HUES6 (cell line): Measurements from ENCODE around the gene PIP4K2C.
A peak's percentile ranks its signal among the peaks of the same experiment; 100 is the strongest.
"Not testable (repeated sequence)": the region's sequence is repeated elsewhere in the genome, so short reads cannot be mapped to it uniquely, and the experiment has no call there.

ENCODE experiments used
- H3K27ac ChIP-seq: 2 replicates; pipeline ENCODE4 v1.7.0; 2013; ENCODE audit warnings: low read depth, mild to moderate bottlenecking, low read length, inconsistent platforms
- H3K27me3 ChIP-seq: 2 replicates; pipeline ENCODE4 v1.6.1; 2013; ENCODE audit warnings: low read length; ENCODE audit not compliant: control insufficient read depth, insufficient read depth
- H3K36me3 ChIP-seq: 2 replicates; pipeline ENCODE4 v1.6.1; 2013; ENCODE audit warnings: low read length; ENCODE audit not compliant: control insufficient read depth, insufficient read depth
- H3K4me1 ChIP-seq: 2 replicates; pipeline ENCODE4 v1.6.1; 2013; ENCODE audit warnings: low read length; ENCODE audit not compliant: control insufficient read depth, insufficient read depth
- H3K4me3 ChIP-seq: 2 replicates; pipeline ENCODE4 v1.5.1; 2013; ENCODE audit warnings: low read depth, low read length
- H3K9ac ChIP-seq: one replicate; pipeline ENCODE4 v1.6.1; 2013; ENCODE audit warnings: mild to moderate bottlenecking, low read length
- H3K9me3 ChIP-seq: 2 replicates; pipeline ENCODE4 v1.6.1; 2013; ENCODE audit warnings: low read depth, low read length; ENCODE audit not compliant: control insufficient read depth, insufficient read depth

The PIP4K2C gene

DNA sequence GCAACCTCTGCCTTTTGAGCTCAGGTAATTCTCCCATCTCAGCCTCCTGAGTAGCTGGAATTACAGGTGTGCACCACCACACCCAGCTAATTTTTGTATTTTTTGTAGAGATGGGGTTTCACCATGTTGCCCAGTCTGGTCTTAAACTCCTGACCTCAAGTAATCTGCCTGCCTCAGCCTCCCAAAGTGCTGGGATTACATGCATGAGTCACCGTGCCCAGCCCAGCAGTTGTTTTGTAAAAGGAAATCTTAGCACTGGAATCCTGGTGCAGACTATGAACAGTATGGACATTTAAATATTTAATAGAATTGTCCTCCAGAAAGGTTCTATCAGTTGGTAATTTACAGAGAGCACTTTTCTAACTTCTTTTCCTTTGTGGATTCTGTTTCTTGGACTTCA, 29.9 kb upstream of the PIP4K2C start:
- H3K27me3 ChIP-seq, H3K9me3 ChIP-seq, H3K27ac ChIP-seq, H3K9ac ChIP-seq, H3K4me1 ChIP-seq, H3K4me3 ChIP-seq, H3K36me3 ChIP-seq: not testable (repeated sequence)

DNA sequence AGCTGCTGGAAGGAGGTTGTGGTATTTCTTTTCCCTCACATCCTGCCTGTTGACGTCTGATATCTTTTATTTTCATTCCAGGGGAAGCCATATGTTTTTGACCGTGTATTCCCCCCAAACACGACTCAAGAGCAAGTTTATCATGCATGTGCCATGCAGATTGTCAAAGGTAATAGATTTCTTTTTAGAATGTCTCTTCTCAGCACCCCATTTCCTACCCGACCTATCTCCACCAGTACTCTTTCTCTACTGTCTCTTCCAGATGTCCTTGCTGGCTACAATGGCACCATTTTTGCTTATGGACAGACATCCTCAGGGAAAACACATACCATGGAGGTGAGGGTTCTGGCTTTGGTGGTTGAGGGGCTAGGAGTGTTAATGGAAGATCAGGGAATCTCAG, 27.6 kb upstream of the PIP4K2C start:
- Histone ChIP-seq H3K9me3 (no peaks in the 10 kb centered on the region), H3K9ac (no peak overlapping the region), H3K27ac (no peak overlapping the region), H3K36me3 (peaks cover 7% of the 10 kb centered on the region; the same call in 1 of the 2 replicates), H3K4me3 (no peak overlapping the region), H3K4me1 (no peaks in the 10 kb centered on the region), H3K27me3 (no peaks in the 10 kb centered on the region)

DNA sequence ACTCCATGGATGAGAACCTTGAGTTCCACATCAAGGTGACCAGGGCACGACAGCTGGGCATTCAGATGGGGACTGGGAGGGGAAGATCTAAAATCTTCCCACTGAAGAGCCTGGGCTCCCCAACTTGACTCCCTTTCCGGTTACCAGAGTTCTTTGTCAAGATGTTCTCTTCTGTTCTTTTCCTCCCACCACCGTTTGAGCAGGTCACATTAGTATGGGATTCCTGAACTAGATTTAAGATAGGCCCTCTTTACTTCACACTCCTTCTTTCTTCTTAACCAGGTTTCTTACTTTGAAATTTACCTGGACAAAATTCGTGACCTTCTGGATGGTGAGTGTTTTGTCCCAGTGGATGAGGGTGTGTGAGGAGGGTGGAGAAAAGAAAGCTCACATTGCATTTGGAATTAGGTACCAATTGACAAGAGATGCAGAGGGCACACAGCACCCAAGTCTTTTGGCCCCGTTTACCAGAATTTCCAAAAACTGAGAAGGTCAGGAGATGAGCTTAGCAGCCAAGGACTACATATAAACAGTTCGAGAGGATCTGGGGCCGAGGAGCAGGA, 26.7 kb upstream of the PIP4K2C start:
- no peak overlapping the region for H3K27ac ChIP-seq
- no peaks in the 10 kb centered on the region for H3K27me3 ChIP-seq
- no peak overlapping the region for H3K4me3 ChIP-seq
- no peaks in the 10 kb centered on the region for H3K9me3 ChIP-seq
- no peaks in the 10 kb centered on the region for H3K4me1 ChIP-seq
- peaks cover 14% of the 10 kb centered on the region for H3K36me3 ChIP-seq
- no peak overlapping the region for H3K9ac ChIP-seq

DNA sequence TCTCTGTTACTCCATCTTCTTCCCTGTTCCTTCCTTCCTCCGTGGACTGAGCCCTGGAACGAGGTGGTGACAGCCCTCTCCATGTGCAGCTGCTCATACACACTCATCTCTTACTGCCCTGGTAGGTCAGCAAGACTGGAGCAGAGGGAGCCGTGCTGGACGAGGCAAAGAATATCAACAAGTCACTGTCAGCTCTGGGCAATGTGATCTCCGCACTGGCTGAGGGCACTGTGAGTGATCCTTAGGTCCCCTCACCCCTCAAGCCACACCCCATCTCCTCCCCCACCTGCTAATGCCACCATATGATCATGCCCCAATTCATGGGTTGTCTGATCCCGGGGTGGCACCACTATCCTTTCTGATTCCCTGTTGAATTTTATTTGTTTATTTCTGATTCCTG, 22.2 kb upstream of the PIP4K2C start:
- Histone ChIP-seq H3K9ac (no peak overlapping the region), H3K9me3 (no peaks in the 10 kb centered on the region), H3K27me3 (no peaks in the 10 kb centered on the region), H3K4me3 (no peak overlapping the region), H3K4me1 (no peaks in the 10 kb centered on the region), H3K27ac (no peak overlapping the region), H3K36me3 (peaks cover 35% of the 10 kb centered on the region)

DNA sequence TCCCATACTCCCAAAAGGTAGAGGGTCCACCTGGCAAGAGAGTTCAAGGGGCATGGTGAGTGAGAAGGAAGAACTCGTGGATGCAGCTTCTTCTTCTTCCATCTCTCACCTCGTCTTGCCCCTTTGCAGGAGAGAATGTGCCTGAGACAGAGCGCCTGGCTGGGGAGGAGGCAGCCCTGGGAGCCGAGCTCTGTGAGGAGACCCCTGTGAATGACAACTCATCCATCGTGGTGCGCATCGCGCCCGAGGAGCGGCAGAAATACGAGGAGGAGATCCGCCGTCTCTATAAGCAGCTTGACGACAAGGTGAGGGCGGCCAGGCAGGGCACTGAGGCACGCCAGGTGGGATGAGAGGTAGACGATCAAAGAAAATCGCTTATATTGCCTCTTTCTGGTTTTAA, 21.1 kb upstream of the PIP4K2C start:
- Histone ChIP-seq H3K4me1 (no peaks in the 10 kb centered on the region), H3K9ac (peak overlapping the region; percentile 2), H3K36me3 (peaks cover 35% of the 10 kb centered on the region), H3K27me3 (no peaks in the 10 kb centered on the region), H3K9me3 (no peaks in the 10 kb centered on the region), H3K4me3 (no peak overlapping the region), H3K27ac (no peak overlapping the region)

DNA sequence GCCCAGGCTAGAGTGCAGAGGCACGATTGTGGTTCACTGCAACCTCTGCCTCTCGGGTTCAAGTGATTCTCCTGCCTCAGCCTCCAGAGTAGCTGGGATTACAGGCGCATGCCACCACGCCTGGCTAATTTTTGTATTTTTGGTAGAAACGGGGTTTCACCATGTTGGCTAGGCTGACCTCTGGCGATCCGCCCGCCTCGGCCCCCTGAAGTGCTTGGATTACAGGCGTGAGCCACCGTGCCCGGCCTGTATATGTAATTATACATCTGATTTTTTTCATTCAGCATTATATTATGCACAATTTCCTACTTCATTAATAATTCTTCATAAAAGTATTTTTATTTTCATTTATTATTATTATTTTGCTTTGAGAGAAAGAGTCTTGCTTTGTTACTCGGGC, 20.6 kb upstream of the PIP4K2C start:
- H3K27me3 ChIP-seq, H3K4me1 ChIP-seq, H3K9me3 ChIP-seq, H3K27ac ChIP-seq, H3K9ac ChIP-seq, H3K4me3 ChIP-seq: not testable (repeated sequence)
- H3K36me3 ChIP-seq, result peaks cover 39% of the 10 kb centered on the region

DNA sequence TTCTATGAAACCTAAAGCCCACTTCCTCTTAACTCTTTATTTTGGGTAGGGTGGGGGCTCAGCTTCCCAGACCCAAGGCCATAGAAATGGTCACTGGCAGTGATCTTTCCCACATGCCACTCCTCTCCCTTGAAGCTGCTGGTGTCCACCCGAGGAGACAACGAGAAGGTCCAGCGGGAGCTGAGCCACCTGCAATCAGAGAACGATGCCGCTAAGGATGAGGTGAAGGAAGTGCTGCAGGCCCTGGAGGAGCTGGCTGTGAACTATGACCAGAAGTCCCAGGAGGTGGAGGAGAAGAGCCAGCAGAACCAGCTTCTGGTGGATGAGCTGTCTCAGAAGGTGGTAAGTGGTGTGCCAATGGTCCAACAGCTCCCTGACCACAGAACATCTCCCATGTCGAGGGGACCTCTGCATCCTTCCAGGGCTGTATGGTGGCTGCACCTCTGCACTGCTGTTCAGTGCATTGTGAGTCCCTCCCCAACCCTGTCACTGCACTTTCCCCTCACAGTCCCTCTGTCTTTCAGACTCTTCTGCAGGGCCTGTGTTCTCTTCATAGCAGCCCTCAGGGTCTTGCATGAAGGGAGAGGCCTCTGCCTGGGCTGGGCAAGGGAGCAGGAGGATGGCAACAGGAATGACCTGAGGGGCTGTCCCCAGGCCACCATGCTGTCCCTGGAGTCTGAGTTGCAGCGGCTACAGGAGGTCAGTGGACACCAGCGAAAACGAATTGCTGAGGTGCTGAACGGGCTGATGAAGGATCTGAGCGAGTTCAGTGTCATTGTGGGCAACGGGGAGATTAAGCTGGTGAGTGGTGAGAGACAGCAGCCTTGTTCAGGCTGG, 18.8 kb upstream of the PIP4K2C start:
- Histone ChIP-seq H3K4me3 (no peak overlapping the region), H3K36me3 (peaks cover 55% of the 10 kb centered on the region), H3K27me3 (no peaks in the 10 kb centered on the region), H3K27ac (no peak overlapping the region), H3K9ac (no peak overlapping the region), H3K9me3 (no peaks in the 10 kb centered on the region), H3K4me1 (no peaks in the 10 kb centered on the region)

DNA sequence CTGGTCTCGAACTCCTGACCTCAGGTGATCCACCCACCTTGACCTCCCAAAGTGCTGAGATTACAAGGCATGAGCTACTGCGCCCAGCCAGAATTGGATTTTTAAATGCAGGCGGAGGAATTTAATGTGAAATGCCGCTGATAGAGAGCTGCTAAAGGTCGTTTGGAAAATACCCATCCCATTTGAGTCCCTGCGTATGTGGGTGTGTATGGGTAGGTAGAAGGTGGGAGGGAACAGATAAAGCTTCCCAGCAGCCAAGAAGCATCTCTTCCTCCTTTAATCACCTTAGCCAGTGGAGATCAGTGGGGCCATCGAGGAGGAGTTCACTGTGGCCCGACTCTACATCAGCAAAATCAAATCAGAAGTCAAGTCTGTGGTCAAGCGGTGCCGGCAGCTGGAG, 16.2 kb upstream of the PIP4K2C start:
- H3K9ac ChIP-seq, result no peak overlapping the region
- peaks cover 60% of the 10 kb centered on the region for H3K36me3 ChIP-seq
- no peaks in the 10 kb centered on the region for H3K9me3 ChIP-seq
- H3K4me3 ChIP-seq, result no peak overlapping the region
- H3K27ac ChIP-seq, result no peak overlapping the region
- no peaks in the 10 kb centered on the region for H3K4me1 ChIP-seq
- no peaks in the 10 kb centered on the region for H3K27me3 ChIP-seq

DNA sequence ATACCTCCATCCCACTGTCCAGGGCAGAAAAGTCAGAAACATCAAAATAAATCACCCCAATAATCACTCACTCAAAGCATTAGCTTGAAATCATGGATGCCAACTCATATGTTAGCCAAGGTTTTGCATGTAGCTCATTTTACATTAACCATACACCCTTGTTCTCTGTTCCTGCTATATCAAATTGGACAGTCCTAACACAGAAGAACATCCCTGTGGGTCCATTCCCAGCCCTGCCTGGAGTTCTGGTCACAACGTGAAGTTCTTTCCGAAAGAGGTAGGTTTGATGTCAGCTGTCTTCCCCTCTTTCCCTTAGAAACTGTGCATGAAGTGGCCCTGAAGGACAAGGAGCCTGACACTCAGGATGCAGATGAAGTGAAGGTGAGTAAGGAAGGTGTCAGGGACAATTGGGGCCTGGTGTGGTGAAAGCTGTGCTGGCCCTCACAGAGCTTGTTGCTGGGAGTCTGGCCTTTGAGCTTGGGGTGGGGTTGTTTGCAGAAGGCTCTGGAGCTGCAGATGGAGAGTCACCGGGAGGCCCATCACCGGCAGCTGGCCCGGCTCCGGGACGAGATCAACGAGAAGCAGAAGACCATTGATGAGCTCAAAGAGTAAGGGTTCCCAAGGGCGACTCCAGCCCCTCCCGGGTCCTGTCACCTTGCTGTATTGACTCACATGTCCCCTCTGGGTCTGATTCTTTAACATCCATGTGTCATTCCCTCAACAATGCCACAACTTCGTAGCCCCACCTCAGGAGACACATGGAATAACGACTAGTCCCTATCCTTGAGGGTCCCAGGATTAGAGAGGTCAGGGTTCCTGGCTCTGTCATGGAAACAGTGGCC, 15.0 kb upstream of the PIP4K2C start:
- Histone ChIP-seq H3K4me1 (no peaks in the 10 kb centered on the region), H3K27me3 (no peaks in the 10 kb centered on the region), H3K4me3 (no peak overlapping the region), H3K9me3 (no peaks in the 10 kb centered on the region), H3K36me3 (peaks cover 59% of the 10 kb centered on the region), H3K9ac (no peak overlapping the region), H3K27ac (no peak overlapping the region)

DNA sequence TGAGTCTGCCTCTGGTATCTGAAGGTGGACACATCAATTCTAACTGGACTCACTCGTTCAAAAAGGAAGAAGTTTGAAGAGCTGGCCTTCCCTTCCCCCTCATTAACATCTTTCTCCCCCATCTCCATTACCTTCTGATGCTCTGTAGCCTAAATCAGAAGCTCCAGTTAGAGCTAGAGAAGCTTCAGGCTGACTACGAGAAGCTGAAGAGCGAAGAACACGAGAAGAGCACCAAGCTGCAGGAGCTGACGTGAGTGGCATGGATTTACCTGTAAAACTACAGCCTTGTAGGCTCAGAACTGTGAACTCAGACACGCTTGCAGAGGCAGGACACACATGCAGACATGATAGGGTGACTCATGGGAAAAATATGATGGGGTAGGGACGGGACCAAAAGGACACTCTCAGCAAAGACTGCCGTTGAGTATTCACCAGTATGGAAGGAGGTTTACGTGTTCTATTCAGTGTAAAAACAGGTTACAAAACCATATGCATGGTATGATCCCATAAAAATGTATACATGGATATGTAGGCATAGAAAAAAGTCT, 14.3 kb upstream of the PIP4K2C start:
- no peaks in the 10 kb centered on the region for H3K4me1 ChIP-seq
- no peak overlapping the region for H3K27ac ChIP-seq
- H3K27me3 ChIP-seq, result no peaks in the 10 kb centered on the region
- H3K4me3 ChIP-seq, result no peak overlapping the region
- H3K9ac ChIP-seq, result no peak overlapping the region
- no peaks in the 10 kb centered on the region for H3K9me3 ChIP-seq
- H3K36me3 ChIP-seq, result peaks cover 62% of the 10 kb centered on the region
